CD14-positive monocyte (primary cell): ENCODE measurements around the gene TOLLIP. TPM values are rescaled to one million over a fixed set of nuclear protein-coding genes. Genes with fewer than 3 reads are reported as not detected.

Experiments used
- DNase-seq, 3 donors: peaks; one replicate each; pipeline ENCODE4 v3.0.0-alpha.2; 2011 to 2022
- H2AFZ ChIP-seq: 2 replicates; pipeline ENCODE4 v1.6.0; 2012; ENCODE audit warnings: mild to moderate bottlenecking, low read depth, low read length, inconsistent platforms; ENCODE audit not compliant: insufficient read depth, poor library complexity, severe bottlenecking
- H3K27ac ChIP-seq, 2 donors: 1 replicate in 1 of 2; 2 replicates in 1 of 2; pipeline ENCODE4 v1.5.1; 2012 to 2013; ENCODE audit warnings: low read length in 2 of 2, control low read depth in 1 of 2, inconsistent platforms in 1 of 2, low read depth in 1 of 2, mild to moderate bottlenecking in 1 of 2
- H3K27me3 ChIP-seq, 2 donors: one replicate each; pipeline versions ENCODE4 v1.6.0 to v1.6.1; 2011 to 2013; ENCODE audit warnings: low read length in 2 of 2; ENCODE audit not compliant: control insufficient read depth in 2 of 2, insufficient read depth in 2 of 2
- H3K36me3 ChIP-seq, 2 donors: replicated peaks in 1 of 2; 1 replicate in 1 of 2; 2 replicates in 1 of 2; pipeline versions ENCODE4 v1.5.1 to v1.6.1; 2012 to 2013; ENCODE audit warnings: low read length in 2 of 2, control low read depth in 1 of 2, inconsistent platforms in 1 of 2, mild to moderate bottlenecking in 1 of 2; ENCODE audit not compliant: insufficient read depth in 2 of 2, control insufficient read depth in 1 of 2
- H3K4me1 ChIP-seq, 2 donors: 1 replicate in 1 of 2; 2 replicates in 1 of 2; pipeline versions ENCODE4 v1.5.1 to v1.6.1; 2012 to 2013; ENCODE audit warnings: low read length in 2 of 2, control low read depth in 1 of 2, inconsistent platforms in 1 of 2, mild to moderate bottlenecking in 1 of 2, moderate library complexity in 1 of 2; ENCODE audit not compliant: insufficient read depth in 2 of 2, control insufficient read depth in 1 of 2
- H3K4me2 ChIP-seq: replicated peaks from 2 replicates; pipeline ENCODE3; 2012; ENCODE audit warnings: low read length, moderate library complexity, mild to moderate bottlenecking; ENCODE audit not compliant: poor library complexity, severe bottlenecking; ENCODE audit errors: extremely low read depth
- H3K4me3 ChIP-seq, 3 experiments: fragments of 200-600 bp in 1 of 3; sonication (generic) in 1 of 3; replicated peaks in 1 of 3; 1 replicate in 2 of 3; 2 replicates in 1 of 3; pipeline ENCODE4 v1.5.1; 2011 to 2013; ENCODE audit warnings: low read length in 3 of 3, mild to moderate bottlenecking in 3 of 3, control low read depth in 2 of 3, low read depth in 2 of 3, inconsistent platforms in 1 of 3, moderate library complexity in 1 of 3
- H3K79me2 ChIP-seq: 2 replicates; pipeline ENCODE4 v1.6.0; 2012; ENCODE audit warnings: mild to moderate bottlenecking, control low read depth, inconsistent platforms, low read length, moderate library complexity; ENCODE audit not compliant: insufficient read depth
- H3K9ac ChIP-seq: 2 replicates; pipeline ENCODE4 v1.6.0; 2017; ENCODE audit warnings: low read length, mild to moderate bottlenecking; ENCODE audit not compliant: insufficient read depth, poor library complexity, severe bottlenecking
- H3K9me3 ChIP-seq, 2 donors: replicated peaks in 1 of 2; 1 replicate in 1 of 2; 2 replicates in 1 of 2; pipeline versions ENCODE4 v1.5.1 to v1.6.1; 2012 to 2013; ENCODE audit warnings: low read length in 2 of 2, control low read depth in 1 of 2; ENCODE audit not compliant: control insufficient read depth in 1 of 2, insufficient read depth in 1 of 2
- H4K20me1 ChIP-seq: 2 replicates; pipeline ENCODE4 v1.6.0; 2012; ENCODE audit warnings: mild to moderate bottlenecking, low read length, control low read depth, moderate library complexity; ENCODE audit not compliant: insufficient read depth
- H3K27ac Mint-ChIP-seq, 7 donors: one replicate each; pipeline ENCODE4 v1.8.0; 2020; ENCODE audit warnings: mild to moderate bottlenecking in 7 of 7, mixed read lengths in 7 of 7, moderate library complexity in 6 of 7, inconsistent platforms in 2 of 7
- H3K27me3 Mint-ChIP-seq, 3 donors: one replicate each; pipeline ENCODE4 v1.8.0; 2021 to 2022; ENCODE audit warnings: low read depth in 3 of 3, mild to moderate bottlenecking in 3 of 3, mixed read lengths in 3 of 3, moderate library complexity in 3 of 3, inconsistent platforms in 1 of 3
- H3K36me3 Mint-ChIP-seq, 2 donors: one replicate each; pipeline ENCODE4 v1.8.0; 2020; ENCODE audit warnings: mixed read lengths in 2 of 2, inconsistent platforms in 1 of 2, mild to moderate bottlenecking in 1 of 2
- H3K4me1 Mint-ChIP-seq: one replicate; pipeline ENCODE4 v1.8.0; 2020; ENCODE audit warnings: mild to moderate bottlenecking, mixed read lengths
- H3K4me3 Mint-ChIP-seq, 2 donors: one replicate each; pipeline ENCODE4 v1.8.0; 2020; ENCODE audit warnings: mild to moderate bottlenecking in 2 of 2, mixed read lengths in 2 of 2, moderate library complexity in 1 of 2
- H3K9me3 Mint-ChIP-seq, 7 donors: one replicate each; pipeline ENCODE4 v1.8.0; 2020 to 2022; ENCODE audit warnings: mixed read lengths in 7 of 7, mild to moderate bottlenecking in 6 of 7, moderate library complexity in 6 of 7, inconsistent platforms in 2 of 7
- WGBS: methylation state at CpG from one replicate; pipeline ENCODE4 v1.1.5; 2013; ENCODE audit warnings: missing lambda C conversion rate; ENCODE audit not compliant: insufficient coverage; 5-methylcytosine and 5-hydroxymethylcytosine counted together
- intact Hi-C, 2 donors: fragments of 100-400 bp; cut with micrococcal nuclease; formaldehyde crosslinking; loops; one replicate each; pipeline versions ENCODE4 v1.15.0 to v1.15.1; 2023
- polyA plus RNA-seq, 3 donors: library from polyadenylated mRNA; depleted of rRNA in 1 of 3; unstranded in 2 of 3; stranded (reverse) in 1 of 3; fragments of 300-500 nt in 2 of 3; fragments of >200 nt in 1 of 3; fragmentation: Illumina TruSeq in 2 of 3; gene quantifications; 1 replicate in 2 of 3; 2 replicates in 1 of 3; pipeline ENCODE4 v1.2.3, GENCODE V29; 2012 to 2021
- TF ChIP-seq, protein P1 (sequence below): fragments of 200-600 bp; IDR thresholded peaks from one replicate; pipeline ENCODE4 v1.8.0; 2022; ENCODE audit warnings: antibody characterized with exemption, mild to moderate bottlenecking

Gene TOLLIP
- polyA plus RNA-seq, 3 donors, result 67.9 to 72.1 (median 71.7) TPM

DNA sequence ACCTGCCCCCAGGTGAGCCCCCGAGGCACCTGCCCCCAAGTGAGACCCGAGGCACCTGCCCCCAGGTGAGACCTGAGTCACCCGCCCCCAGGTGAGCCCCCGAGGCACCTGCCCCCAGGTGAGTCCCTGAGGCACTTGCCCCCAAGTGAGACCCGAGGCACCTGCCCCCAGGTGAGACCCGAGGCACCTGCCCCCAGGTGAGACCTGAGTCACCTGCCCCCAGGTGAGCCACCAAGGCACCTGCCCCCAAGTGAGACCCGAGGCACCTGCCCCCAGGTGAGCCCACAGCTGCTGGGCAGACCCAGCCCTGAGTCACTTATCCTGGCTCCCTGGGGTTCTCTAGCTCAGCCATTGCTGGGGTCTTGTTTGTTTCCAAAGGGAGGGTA lies 50.4 kb downstream of the TOLLIP start:
- Mint-ChIP-seq H3K9me3 (no peaks in the 10 kb centered on the region), H3K4me3 (no peak overlapping the region), H3K36me3 (no peaks in the 10 kb centered on the region), H3K27me3 (no peaks in the 10 kb centered on the region), H3K4me1 (peaks cover 6% of the 10 kb centered on the region), H3K27ac (no peak overlapping the region)
- Histone ChIP-seq H3K4me1 (peaks cover 16 to 18% of the 10 kb centered on the region in 2 donors), H3K9me3 (no peaks in the 10 kb centered on the region), H3K9ac (no peak overlapping the region), H3K36me3 (no peaks in the 10 kb centered on the region), H3K79me2 (no peaks in the 10 kb centered on the region), H3K4me3 (no peak overlapping the region), H3K27me3 (no peaks in the 10 kb centered on the region), H3K27ac (no peak overlapping the region), H4K20me1 (no peaks in the 10 kb centered on the region), H2AFZ (no peak overlapping the region), H3K4me2 (no peak overlapping the region)
- whole genome bisulfite sequencing, result 85% methylated on average over 3 of the region's 7 CpGs
- DNase-seq, result no peak
- TF ChIP-seq, protein P1, sequence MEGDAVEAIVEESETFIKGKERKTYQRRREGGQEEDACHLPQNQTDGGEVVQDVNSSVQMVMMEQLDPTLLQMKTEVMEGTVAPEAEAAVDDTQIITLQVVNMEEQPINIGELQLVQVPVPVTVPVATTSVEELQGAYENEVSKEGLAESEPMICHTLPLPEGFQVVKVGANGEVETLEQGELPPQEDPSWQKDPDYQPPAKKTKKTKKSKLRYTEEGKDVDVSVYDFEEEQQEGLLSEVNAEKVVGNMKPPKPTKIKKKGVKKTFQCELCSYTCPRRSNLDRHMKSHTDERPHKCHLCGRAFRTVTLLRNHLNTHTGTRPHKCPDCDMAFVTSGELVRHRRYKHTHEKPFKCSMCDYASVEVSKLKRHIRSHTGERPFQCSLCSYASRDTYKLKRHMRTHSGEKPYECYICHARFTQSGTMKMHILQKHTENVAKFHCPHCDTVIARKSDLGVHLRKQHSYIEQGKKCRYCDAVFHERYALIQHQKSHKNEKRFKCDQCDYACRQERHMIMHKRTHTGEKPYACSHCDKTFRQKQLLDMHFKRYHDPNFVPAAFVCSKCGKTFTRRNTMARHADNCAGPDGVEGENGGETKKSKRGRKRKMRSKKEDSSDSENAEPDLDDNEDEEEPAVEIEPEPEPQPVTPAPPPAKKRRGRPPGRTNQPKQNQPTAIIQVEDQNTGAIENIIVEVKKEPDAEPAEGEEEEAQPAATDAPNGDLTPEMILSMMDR, result no peak
- intact Hi-C loops, result no loop called here

DNA sequence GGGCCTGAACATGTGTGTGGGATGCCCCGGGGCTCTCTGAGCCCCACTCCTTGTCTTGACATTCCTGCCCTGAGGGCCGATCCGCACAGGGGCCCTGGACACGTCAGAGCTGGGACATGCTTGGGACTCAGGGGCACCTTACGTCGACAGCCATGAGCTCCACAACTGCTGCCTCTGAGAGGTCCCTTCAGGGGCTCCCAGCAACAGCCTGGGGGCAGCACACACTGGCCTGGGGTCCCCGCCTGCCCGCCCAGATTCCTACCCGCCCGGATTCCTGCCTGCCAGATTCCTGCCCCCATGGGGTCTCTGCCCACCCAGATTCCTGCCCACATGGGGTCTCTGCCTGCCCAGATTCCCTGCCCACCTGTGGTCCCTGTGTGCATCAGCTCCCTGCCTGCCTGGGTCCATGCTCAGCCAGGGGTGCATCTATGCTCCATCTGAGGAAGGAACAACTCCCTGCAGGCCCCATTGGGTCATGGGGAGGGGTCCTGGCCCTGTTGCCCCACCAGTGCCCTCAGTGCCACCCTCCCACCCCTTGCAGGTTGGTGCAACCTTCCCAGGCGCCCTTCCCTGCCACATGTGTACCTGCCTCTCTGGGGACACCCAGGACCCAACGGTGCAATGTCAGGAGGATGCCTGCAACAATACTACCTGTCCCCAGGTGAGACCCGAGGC lies 50.9 kb downstream of the TOLLIP start:
- H3K9me3 Mint-ChIP-seq, result no peaks in the 10 kb centered on the region
- peaks cover 6% of the 10 kb centered on the region for H3K4me1 Mint-ChIP-seq
- intact Hi-C loops, result no loop called here
- Histone ChIP-seq H2AFZ (no peak overlapping the region), H3K27me3 (no peaks in the 10 kb centered on the region), H3K9me3 (no peaks in the 10 kb centered on the region), H4K20me1 (no peaks in the 10 kb centered on the region), H3K79me2 (no peaks in the 10 kb centered on the region), H3K36me3 (no peaks in the 10 kb centered on the region), H3K4me2 (no peak overlapping the region), H3K4me1 (peaks cover 16 to 18% of the 10 kb centered on the region in 2 donors), H3K27ac (no peak overlapping the region), H3K4me3 (no peak overlapping the region), H3K9ac (no peak overlapping the region)
- TF ChIP-seq, protein P1, result no peak
- H3K36me3 Mint-ChIP-seq, result no peaks in the 10 kb centered on the region
- WGBS, result 96% methylated on average over 12 of the region's 13 CpGs
- no peaks in the 10 kb centered on the region for H3K27me3 Mint-ChIP-seq
- H3K4me3 Mint-ChIP-seq, result no peak overlapping the region
- no peak overlapping the region for H3K27ac Mint-ChIP-seq
- DNase-seq, result no peak
